ENCODE data around the gene TMUB1.

TMUB1 gene

DNA sequence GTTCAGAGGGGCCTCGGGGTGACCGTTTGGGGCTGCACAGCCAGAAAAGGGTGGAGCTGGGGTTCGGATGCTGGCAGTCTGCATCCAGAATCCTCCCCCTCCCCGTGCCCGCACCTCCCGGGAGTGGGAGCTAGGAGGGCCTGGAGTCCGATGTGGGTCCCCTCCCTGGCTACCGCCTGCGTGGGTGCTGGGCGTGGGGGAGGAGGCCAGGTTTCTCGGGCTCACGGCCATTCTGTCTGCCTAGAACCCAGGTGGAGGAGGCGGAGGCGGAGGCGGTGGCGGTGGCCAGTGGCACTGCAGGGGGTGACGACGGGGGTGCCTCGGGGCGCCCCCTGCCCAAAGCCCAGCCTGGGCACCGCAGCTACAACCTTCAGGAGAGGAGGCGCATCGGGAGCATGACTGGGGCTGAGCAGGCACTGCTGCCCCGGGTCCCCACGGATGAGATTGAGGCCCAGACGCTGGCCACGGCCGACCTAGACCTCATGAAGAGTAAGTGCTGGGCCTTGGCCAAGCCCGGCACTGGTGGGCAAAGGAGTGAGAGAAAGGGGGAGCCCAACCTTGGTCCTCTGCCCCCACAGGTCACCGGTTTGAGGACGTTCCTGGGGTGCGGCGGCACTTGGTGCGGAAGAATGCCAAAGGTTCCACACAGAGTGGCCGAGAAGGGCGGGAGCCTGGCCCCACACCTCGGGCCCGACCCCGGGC lies 16.9 kb downstream of the TMUB1 start:
- Histone ChIP-seq H3K4me1 (ENCODE audit: low read length) (no peaks in the 10 kb centered on the region), H2AFZ (ENCODE audit: low read length) (no peak overlapping the region), H3K79me2 (ENCODE audit: low read length) (peaks cover 14% of the 10 kb centered on the region), H3K9ac (ENCODE audit: low read length) (no peak overlapping the region), H3K36me3 (replicated peaks; ENCODE audit: insufficient read depth, low read length) (0 out of 2 replicates have a peak, but pooled peaks cover 3% of the 10 kb centered on the region), H3K9me2 (replicated peaks; ENCODE audit: insufficient read depth, low read length) (no peaks in the 10 kb centered on the region), H3K4me2 (ENCODE audit: low read depth, low read length) (no peak overlapping the region), H3K27ac (ENCODE audit: low read length) (no peak overlapping the region), H3K27me3 (replicated peaks; ENCODE audit: insufficient read depth, low read length) (no peaks in the 10 kb centered on the region), H3F3A (ENCODE audit: insufficient read depth, low read length) (no peaks in the 10 kb centered on the region), H3K4me3 (ENCODE audit: low read length) (no peak overlapping the region), H3K9me3 (replicated peaks; ENCODE audit: insufficient read depth, low read length) (no peaks in the 10 kb centered on the region), H4K20me1 (ENCODE audit: insufficient read depth, low read length) (no peaks in the 10 kb centered on the region)
- TF ChIP-seq CTCF (IDR thresholded peaks at IDR 0.05; ENCODE audit: low read length): no peak
- TF ChIP-seq EZH2phosphoT487 (IDR thresholded peaks at IDR 0.05; ENCODE audit: low read length): no peak
- no peak for TF ChIP-seq EZH2 (optimal IDR thresholded peaks at IDR 0.05; ENCODE audit: low read depth, low read length)
- DNase-seq: no peak

GRCh38 chr7:151065516-151065915 lies 17.8 kb downstream of the TMUB1 start:
- H3K79me2 ChIP-seq (ENCODE audit: low read length): peaks cover 24% of the 10 kb centered on the region

GRCh38 chr7:151064993-151065392 lies 18.3 kb downstream of the TMUB1 start:
- Histone ChIP-seq H3K36me3 (replicated peaks; ENCODE audit: insufficient read depth, low read length) (0 out of 2 replicates have a peak, but pooled peaks cover 3% of the 10 kb centered on the region), H4K20me1 (ENCODE audit: insufficient read depth, low read length) (no peaks in the 10 kb centered on the region), H3K79me2 (ENCODE audit: low read length) (peaks cover 29% of the 10 kb centered on the region), H3K9me3 (replicated peaks; ENCODE audit: insufficient read depth, low read length) (no peaks in the 10 kb centered on the region), H3K4me2 (ENCODE audit: low read depth, low read length) (no peak overlapping the region), H3K9me2 (replicated peaks; ENCODE audit: insufficient read depth, low read length) (no peaks in the 10 kb centered on the region), H3K9ac (ENCODE audit: low read length) (no peak overlapping the region), H3K4me1 (ENCODE audit: low read length) (no peaks in the 10 kb centered on the region), H2AFZ (ENCODE audit: low read length) (no peak overlapping the region), H3K4me3 (ENCODE audit: low read length) (no peak overlapping the region), H3K27me3 (replicated peaks; ENCODE audit: insufficient read depth, low read length) (no peaks in the 10 kb centered on the region), H3K27ac (ENCODE audit: low read length) (no peak overlapping the region), H3F3A (ENCODE audit: insufficient read depth, low read length) (no peaks in the 10 kb centered on the region)
- no peak for DNase-seq
- no peak for TF ChIP-seq CTCF (IDR thresholded peaks at IDR 0.05; ENCODE audit: low read length)

More at GRCh38 chr7:151065516-151065915, 17.8 kb downstream of the TMUB1 start:
- no peak overlapping the region for H3K27ac ChIP-seq (ENCODE audit: low read length)
- H4K20me1 ChIP-seq (ENCODE audit: insufficient read depth, low read length): no peaks in the 10 kb centered on the region
- no peak overlapping the region for H3K9ac ChIP-seq (ENCODE audit: low read length)
- no peaks in the 10 kb centered on the region for H3K4me1 ChIP-seq (ENCODE audit: low read length)
- H3K4me3 ChIP-seq (ENCODE audit: low read length): no peak overlapping the region
- H3K9me2 ChIP-seq (replicated peaks; ENCODE audit: insufficient read depth, low read length): no peaks in the 10 kb centered on the region
- DNase-seq: no peak
- TF ChIP-seq EZH2 (optimal IDR thresholded peaks at IDR 0.05; ENCODE audit: low read depth, low read length) (no peak), CTCF (IDR thresholded peaks at IDR 0.05; ENCODE audit: low read length) (no peak), EZH2phosphoT487 (IDR thresholded peaks at IDR 0.05; ENCODE audit: low read length) (no peak)
- no peaks in the 10 kb centered on the region for H3K9me3 ChIP-seq (replicated peaks; ENCODE audit: insufficient read depth, low read length)
- no peak overlapping the region for H3K4me2 ChIP-seq (ENCODE audit: low read depth, low read length)
- H3F3A ChIP-seq (ENCODE audit: insufficient read depth, low read length): no peaks in the 10 kb centered on the region
- H3K36me3 ChIP-seq (replicated peaks; ENCODE audit: insufficient read depth, low read length): 0 out of 2 replicates have a peak, but pooled peaks cover 3% of the 10 kb centered on the region
- H3K27me3 ChIP-seq (replicated peaks; ENCODE audit: insufficient read depth, low read length): no peaks in the 10 kb centered on the region
- H2AFZ ChIP-seq (ENCODE audit: low read length): no peak overlapping the region

All from MM.1S (cell line).